CD1c-positive myeloid dendritic cell (primary cell): Measurements from ENCODE around the gene C2CD3.

Source experiments
- DNase-seq: peaks from one replicate; pipeline ENCODE4 v3.0.0-alpha.2; 2016; ENCODE audit errors: extremely low spot score

The C2CD3 gene

DNA sequence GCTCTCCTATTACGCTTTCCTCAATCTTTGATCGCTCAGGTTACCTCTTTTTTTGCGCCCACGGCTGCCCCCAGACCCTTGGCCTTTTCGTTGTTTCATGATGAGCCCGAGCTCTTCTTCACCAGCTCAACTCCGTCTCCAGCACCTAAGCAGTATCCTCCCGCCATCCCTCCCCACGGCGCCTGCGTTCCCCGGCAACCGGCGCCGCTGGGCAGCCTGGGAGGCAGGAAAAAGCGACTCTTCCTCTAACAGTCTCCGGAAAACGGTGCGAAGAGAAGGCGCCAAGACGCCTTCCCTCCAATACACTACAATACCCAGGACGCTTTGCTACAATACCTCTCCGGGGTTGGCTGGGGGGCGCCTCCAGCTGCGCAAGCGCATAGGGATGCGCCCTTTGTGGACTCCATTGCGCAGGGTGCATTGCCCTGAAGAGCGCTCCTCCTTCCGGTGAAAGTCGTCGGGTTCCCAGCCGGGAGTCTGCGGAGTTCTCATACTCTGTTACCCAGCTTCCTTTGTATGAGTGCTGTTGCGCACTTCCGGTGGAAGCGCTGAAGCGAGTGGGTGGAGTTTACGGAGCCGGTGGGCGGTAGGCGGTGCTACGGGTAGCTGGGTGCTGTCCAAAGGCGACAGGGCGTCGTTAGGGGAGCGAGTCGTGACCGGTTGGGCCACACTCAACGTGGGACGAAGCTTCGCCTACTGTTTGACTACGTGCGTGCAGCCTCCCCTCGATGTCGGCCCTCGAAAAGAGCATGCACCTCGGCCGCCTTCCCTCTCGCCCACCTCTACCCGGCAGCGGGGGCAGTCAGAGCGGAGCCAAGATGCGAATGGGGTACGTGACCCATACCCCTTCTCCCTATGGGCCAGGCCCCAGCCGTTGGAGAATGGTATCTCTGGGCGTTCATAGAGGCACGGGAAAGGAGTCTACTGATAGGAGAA lies at the start of gene C2CD3, which contains the start of gene PPME1:
C2CD3 (minus strand) TSS at position 309 of the 936 bp plus-strand sequence; CDS start at position 99, 210 bp downstream.
PPME1 (plus strand) TSS at position 596 of the 936 bp plus-strand sequence; CDS start at position 729, 133 bp downstream.
- DNase-seq = peak; percentile 100

DNA sequence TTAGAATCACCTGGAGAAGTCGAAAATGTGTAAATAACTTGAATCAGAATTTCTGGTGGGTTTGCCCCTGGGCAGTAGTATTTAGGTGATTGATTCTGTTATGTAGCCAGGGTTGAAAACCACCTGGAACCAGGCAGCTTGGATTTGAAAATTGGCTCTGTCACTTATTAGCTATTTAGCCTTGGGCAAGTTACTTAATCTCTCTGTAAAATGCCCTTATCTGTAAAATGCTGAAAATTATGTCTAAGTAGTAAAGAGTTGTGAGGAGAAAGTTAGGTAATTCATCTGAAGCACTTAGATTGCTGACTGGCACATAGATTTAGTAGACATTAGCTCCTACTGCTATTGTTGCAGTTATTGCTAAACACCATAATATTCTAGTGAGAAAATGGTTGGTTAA lies 49.6 kb upstream of the C2CD3 start:
- no peak for DNase-seq

DNA sequence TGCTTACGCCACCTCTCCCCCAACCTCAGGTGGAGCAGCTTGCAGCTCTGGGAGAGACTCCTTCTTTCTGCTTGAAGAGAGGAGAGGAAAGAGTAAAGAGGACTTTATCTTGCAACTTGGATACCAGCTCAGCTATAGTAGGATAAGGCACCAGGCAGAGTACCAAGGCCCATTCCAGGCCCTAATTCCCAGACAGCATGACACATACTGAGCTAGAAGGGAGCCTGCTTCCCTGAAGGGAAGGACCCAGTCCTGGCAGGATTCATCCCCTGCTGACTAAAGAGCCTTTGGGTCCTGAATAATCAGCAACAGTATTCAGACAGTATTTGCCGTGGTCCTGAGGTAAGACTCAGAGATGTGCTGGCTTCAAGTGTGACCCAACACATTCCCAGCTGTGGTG lies 41.7 kb upstream of the C2CD3 start:
- no peak for DNase-seq

DNA sequence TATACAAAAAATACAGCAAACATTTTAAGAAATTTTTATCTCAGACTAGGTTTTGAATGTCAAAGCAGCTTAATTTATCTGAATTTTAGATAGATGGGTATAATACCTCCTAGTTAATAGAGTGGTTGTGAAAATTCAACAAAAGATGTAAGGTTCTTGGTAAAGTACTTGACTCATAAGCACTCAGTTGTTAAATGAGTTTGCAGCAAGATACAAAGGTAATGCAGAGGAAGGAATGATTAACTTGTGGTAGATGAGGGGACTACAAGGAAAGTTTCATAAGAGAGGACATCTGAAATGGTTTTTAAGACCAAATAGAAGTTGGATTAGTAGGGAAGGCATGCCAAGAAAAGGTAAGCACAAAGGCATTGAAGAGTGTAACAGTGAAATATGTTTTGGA lies 37.7 kb upstream of the C2CD3 start:
- DNase-seq = no peak

- no peak for DNase-seq
Observed at GRCh38 chr11:74206746-74207145, 35.9 kb upstream of the C2CD3 start.

DNA sequence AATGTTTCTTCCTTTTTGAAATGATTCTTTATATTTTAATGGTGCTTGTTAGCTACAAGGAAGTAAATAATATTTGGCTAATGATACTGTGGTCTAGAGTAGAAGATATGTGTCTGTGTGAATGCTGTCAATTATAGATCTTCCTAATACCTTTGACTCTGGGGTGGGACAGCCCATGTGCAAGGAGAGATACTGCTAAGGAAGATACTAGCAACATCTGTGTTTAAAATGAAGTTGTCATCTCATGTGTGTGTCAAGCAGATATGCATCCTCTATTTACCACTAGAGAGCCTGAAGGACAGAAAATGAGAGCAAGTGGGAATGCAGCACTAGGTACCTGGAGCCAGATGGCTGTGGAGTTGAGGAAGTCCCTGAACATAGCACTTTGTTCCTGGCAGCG lies 34.4 kb upstream of the C2CD3 start:
- DNase-seq = no peak

DNA sequence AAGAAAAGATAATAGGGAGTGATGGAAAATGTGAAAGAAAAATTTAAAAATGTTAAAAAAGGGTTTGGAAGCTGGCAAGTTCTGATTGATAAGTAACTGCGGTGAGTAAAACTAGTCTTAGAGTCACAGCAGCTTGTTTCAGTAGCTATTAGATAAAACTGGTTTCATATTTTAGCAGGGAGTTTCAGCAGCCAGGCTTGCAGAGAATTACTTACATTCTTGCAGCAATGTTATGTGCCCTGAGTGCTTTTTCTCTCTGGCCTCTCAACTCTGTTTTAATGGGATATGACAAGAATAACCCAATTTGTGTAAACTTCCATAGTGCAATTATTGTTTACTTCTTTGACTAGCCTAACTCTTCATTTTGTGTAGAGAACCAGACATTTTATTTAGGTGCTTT lies 33.9 kb upstream of the C2CD3 start:
- no peak for DNase-seq

- DNase-seq = no peak
Observed at GRCh38 chr11:74203966-74204365, 33.2 kb upstream of the C2CD3 start.

- no peak for DNase-seq
Observed at GRCh38 chr11:74196781-74197486, 26.1 kb upstream of the C2CD3 start.

GRCh38 chr11:74195828-74196227 lies 25.0 kb upstream of the C2CD3 start:
- no peak for DNase-seq

DNA sequence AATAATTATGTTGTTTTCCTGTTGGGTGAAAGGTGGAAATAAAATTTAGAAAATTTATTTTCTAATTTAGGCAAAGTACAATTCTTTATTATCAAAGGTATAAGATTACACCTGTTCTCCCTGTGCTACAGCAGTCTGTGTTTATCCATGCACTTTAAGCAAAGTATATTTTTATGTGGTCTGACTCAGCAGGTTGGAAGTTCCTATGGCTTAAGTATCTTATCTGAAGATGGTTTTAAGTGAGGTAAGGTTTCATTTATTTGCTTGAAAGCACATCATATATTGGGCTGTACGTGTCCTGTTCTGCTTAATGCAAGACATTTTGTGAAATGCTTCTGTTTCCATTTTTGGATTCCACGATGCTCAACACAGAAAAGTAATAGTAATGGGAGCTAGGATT lies 14.9 kb upstream of the C2CD3 start:
- DNase-seq = no peak

- DNase-seq = no peak
Observed at GRCh38 chr11:74185285-74185684, 14.5 kb upstream of the C2CD3 start.

DNA sequence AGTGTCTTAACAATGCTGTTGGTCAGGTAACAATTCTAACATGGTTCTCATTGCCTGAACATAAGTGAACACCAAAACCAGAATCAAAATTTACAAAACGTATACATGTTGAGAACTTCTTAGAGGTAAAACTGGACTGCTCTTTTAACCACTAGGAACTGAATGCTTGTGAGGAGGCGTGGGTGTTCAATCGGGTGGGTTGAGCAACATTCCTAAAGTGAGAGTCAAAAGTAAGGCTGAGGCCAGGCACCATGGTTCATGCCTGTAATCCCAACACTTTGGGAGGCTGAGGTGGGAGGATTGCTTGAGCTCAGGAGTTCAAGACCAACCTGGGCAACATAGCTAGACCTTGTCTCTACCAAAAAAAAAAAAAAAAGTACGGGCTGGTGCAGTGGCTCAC lies 11.8 kb upstream of the C2CD3 start:
- no peak for DNase-seq

DNA sequence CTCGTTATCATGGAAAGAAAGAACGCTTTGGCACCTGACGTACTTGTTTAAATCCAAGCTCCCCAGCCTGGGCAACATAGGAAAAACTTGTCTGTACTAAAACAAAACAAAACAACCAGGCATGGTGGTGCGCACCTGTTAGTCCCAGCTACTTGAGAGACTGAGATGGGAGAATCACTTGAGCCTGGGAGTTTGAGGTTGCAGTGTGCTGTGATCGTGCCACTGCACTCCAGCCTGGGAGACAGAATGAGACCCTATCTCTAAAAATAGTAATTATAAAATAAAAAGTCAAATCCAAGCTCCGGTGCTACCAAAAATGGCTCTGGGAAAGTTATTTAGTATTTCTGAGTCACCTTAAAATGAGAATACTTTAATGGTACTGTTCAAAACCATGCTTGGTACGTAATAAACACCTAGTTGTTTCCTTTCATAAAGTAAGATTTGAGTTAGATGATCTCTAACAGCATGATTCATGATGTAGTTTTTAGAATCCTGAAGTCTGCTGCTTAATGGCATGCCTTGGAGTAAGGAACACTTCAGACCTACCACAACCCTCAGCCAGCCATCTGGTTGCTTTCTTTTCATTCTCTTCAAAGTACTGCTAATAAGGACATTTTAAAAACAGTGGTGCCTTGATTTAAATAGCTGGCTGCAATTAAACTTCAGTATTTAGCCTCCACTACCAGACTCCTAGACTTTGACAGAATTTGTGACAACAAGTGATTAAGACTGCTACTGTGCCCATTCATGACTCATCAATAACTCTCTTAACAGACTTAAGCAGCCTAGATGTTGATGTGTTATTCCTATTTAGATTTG lies 8.6 kb upstream of the C2CD3 start:
- no peak for DNase-seq

DNA sequence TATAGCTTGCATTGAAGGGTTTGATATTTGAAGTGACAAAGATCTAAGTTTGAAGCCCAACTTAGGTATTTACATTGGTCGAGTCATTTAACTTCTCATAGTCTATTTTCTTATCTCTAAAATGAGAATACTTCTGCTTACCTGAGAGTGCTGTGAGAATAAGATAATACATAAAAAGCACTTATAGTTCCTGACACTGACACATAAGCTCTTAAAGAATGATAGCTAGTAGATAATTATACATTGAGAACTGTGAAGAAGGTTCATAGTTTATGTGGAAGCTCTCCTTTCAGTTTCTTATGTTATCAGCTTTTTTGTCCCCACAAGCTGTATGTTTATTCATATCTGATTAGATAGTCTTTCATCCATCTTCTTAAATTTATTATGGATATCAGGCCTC lies 5.1 kb upstream of the C2CD3 start:
- no peak for DNase-seq

DNA sequence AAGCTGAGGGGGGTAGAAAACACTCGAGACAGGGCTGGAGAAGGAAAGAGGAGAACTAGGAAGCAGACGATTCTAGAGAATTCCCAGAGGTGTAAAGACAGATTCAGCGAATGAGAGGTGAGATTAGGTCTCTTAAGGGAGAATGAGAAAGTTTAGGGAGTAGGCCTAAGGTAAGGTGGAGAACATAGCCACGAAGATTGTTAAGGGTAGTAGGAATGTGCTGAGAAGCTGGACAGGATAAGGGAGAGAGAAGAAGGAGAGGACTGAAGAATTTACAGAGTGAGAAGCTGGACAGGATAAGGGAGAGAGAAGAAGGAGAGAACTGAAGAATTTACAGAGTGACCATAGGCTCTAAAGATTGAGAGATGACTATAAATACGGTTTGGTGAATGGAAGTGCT lies 1.2 kb upstream of the C2CD3 start:
- no peak for DNase-seq

DNA sequence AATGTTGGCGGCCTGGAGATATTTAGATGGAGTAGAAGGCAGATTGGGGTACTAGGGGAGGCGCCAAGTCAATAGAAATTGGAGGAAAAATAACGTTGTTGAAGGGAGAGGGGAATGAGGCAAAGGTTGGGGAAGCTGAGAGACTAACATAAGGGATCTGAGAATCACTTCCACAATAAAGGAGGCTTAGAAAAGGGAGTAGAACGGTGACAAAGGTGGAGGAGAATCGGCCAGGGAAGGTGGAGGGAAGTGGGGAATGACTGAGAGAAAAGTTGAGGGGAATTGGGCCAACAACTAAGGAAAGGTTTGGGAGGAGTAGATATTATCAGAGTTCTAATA lies 797 bp upstream of the C2CD3 start:
- DNase-seq = peak; percentile 32

DNA sequence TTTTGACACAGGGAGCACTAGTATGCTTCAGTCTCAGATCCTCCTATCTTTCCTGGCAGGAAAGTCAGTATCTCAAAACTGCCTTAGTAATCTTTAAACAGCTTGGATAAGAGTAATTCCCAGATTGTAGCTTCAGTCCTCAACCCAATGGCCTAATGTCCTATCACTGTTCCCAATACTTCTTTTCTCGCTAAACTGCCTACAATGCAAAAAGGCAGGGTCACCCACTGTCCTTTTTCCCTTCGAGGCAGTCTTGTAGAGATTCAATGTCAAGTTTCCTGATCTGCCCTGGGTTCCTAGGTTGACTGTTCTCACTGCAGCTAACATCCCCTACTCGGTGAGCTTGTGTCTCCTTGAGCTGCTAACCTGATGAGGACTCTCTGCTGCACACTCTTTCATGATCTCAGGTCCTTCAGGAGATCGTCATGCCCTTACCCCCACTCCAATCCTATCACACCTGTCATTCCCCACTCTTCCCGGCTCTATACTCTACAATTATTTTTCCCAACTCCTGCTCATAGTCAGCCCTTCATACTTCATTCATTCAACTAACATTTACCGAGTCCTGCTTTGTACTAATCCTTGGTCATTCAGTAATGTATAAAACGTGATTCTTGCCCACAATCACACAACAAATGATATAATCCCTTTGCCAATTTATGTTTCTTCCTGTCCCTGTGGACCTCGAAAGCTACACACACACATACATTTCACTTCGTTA lies 904 bp downstream of the C2CD3 start:
- DNase-seq = no peak

- DNase-seq = no peak
Observed at GRCh38 chr11:74168838-74169237, 2.0 kb downstream of the C2CD3 start.

GRCh38 chr11:74162681-74163467 lies 7.9 kb downstream of the C2CD3 start:
- DNase-seq = no peak

DNA sequence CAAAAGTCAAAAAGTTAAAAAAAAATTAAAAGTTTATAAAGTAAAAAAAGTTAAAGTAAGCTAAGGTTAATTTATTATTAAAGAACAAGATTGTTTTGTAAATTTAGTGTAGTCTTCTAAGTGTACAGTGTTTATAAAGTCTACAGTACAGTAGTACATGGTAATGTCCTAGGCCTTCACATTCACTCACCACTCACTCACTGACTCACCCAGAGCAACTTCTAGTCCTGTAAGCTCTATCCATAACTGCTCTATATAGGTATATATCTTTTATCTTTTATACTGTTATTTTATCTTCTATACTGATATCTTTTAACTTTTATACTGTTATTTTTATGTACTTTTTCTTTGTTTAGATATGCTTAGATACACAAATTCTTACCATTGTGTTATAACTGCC lies 11.2 kb downstream of the C2CD3 start:
- DNase-seq = no peak
